Amniotic stem cell (primary cell): ENCODE data around the gene C1QBP.
"Not testable (repeated sequence)": the region's sequence is repeated elsewhere in the genome, so short reads cannot be mapped to it uniquely, and the experiment has no call there.

ENCODE experiments used
- DNase-seq: peaks from one replicate; lab custom pipeline; 2025; lab: John Stamatoyannopoulos, UW

The C1QBP gene

GRCh38 chr17:5438716-5439445 lies at the start of gene C1QBP:
Gene C1QBP, minus strand, starts transcription at chr17:5439155. Its CDS starts 82 bp downstream, at chr17:5439073.
- DNase-seq = peak; percentile 72

- no peak for DNase-seq
These were observed 49.8 kb upstream of the C1QBP start for GRCh38 chr17:5488752-5489151.

- DNase-seq = peak; percentile 100
These were observed 47.5 kb upstream of the C1QBP start, which contains the start of gene MIS12 for GRCh38 chr17:5486206-5487124. Gene MIS12, plus strand, starts transcription at chr17:5486566. Its CDS starts 2,297 bp downstream, at chr17:5488863.

GRCh38 chr17:5485270-5486205 lies 46.6 kb upstream of the C1QBP start, which contains the start of gene DERL2:
Gene DERL2, minus strand, starts transcription at chr17:5486178. Its CDS starts 17 bp downstream, at chr17:5486161.
- DNase-seq = no peak

GRCh38 chr17:5481451-5481850 lies 42.5 kb upstream of the C1QBP start:
- DNase-seq = no peak

GRCh38 chr17:5480962-5481361 lies 42.0 kb upstream of the C1QBP start:
- no peak for DNase-seq

- DNase-seq = no peak
These were observed 40.0 kb upstream of the C1QBP start for GRCh38 chr17:5478992-5479391.

GRCh38 chr17:5473906-5474305 lies 35.0 kb upstream of the C1QBP start:
- no peak for DNase-seq

- no peak for DNase-seq
These were observed 33.6 kb upstream of the C1QBP start for GRCh38 chr17:5472511-5472910.

GRCh38 chr17:5468075-5468473 lies 29.1 kb upstream of the C1QBP start:
- DNase-seq = no peak

GRCh38 chr17:5467416-5467815 lies 28.5 kb upstream of the C1QBP start:
- no peak for DNase-seq

GRCh38 chr17:5466295-5466694 lies 27.3 kb upstream of the C1QBP start:
- DNase-seq = no peak

- DNase-seq = no peak
These were observed 26.0 kb upstream of the C1QBP start for GRCh38 chr17:5464717-5465507.

GRCh38 chr17:5446786-5447185 lies 7.8 kb upstream of the C1QBP start:
- no peak for DNase-seq

GRCh38 chr17:5444209-5444608 lies 5.3 kb upstream of the C1QBP start:
- no peak for DNase-seq

GRCh38 chr17:5443728-5444127 lies 4.8 kb upstream of the C1QBP start:
- DNase-seq = no peak

- no peak for DNase-seq
These were observed 450 bp upstream of the C1QBP start for GRCh38 chr17:5439446-5439764.

- DNase-seq = no peak
These were observed 1.1 kb downstream of the C1QBP start for GRCh38 chr17:5437721-5438317.

GRCh38 chr17:5435781-5436315 lies 3.1 kb downstream of the C1QBP start:
- not testable (repeated sequence) for DNase-seq

- no peak for DNase-seq
These were observed 4.0 kb downstream of the C1QBP start for GRCh38 chr17:5434984-5435383.
